Activated CD4-positive, alpha-beta T cell treated with anti-CD3 and anti-CD28 coated beads, Interleukin-2, amount 10 ng/mL, durations not matched to agents 24 days and 14 days (primary cell): ENCODE data around the gene NLRP3. TPM values are rescaled to one million over a fixed set of nuclear protein-coding genes. Genes with fewer than 3 reads are reported as not detected.
"Not testable (repeated sequence)": the region's sequence is repeated elsewhere in the genome, so short reads cannot be mapped to it uniquely, and the experiment has no call there.

Source experiments
- DNase-seq: peaks from one replicate; pipeline ENCODE4 v3.0.0; 2022
- H3K27ac Mint-ChIP-seq: one replicate; pipeline ENCODE4 v1.8.0; 2022; ENCODE audit warnings: mild to moderate bottlenecking, mixed read lengths
- H3K27me3 Mint-ChIP-seq: one replicate; pipeline ENCODE4 v1.8.0; 2022; ENCODE audit warnings: mixed read lengths
- H3K36me3 Mint-ChIP-seq: one replicate; pipeline ENCODE4 v1.8.0; 2022; ENCODE audit warnings: low read depth, mild to moderate bottlenecking, mixed read lengths
- H3K4me1 Mint-ChIP-seq: one replicate; pipeline ENCODE4 v1.8.0; 2021; ENCODE audit warnings: mixed read lengths
- H3K4me3 Mint-ChIP-seq: one replicate; pipeline ENCODE4 v1.8.0; 2022; ENCODE audit warnings: mild to moderate bottlenecking, moderate library complexity, mixed read lengths
- H3K9me3 Mint-ChIP-seq: one replicate; pipeline ENCODE4 v1.8.0; 2021; ENCODE audit warnings: mixed read lengths
- intact Hi-C: fragments of 100-400 bp; cut with micrococcal nuclease; formaldehyde crosslinking; loops from one replicate; pipeline ENCODE4 v1.15.1; 2023
- total RNA-seq: library from RNA; stranded (reverse); gene quantifications from 2 replicates; pipeline ENCODE4 v1.2.3, GENCODE V29; 2022

Gene NLRP3
- total RNA-seq, 1 donor from 2014 or later: 0.16 TPM

DNA sequence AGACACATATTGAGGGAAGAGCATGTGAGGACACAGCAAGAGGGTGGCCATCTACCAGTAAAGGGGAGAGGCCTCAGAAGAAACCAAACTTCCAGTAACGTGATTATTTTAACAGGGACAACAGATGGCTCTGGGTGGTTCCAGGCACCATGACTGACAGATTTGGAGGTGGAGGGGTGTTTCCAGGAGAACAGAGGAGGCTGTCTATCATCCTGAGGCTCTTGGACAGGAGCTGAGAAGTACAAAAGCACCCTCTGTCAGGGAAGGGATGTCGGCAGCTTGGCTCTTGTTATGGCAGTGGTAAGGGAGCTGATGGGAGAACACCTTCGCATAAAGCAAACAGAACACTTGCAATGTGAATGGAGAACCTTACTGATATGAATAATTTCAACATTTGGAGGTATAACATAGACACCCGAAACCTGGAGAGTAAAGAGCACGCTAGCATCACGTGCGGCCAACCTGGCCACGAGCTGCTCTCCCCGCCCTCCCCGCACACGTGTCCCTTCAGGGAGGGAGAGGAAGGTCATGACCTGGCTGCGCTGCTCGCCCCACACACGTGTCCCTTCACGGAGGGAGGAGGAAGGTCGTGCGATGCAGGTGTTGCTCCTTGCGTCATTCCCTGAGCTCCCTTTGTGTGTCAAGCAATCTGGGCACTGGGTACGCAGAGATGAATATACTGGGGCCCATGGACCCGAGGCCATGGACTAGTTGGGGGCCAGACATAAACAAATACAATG is 37.5 kb upstream of the NLRP3 start:
- no peak overlapping the region for H3K4me3 Mint-ChIP-seq
- peaks cover 17% of the 10 kb centered on the region for H3K27me3 Mint-ChIP-seq
- intact Hi-C loops: no loop called here

DNA sequence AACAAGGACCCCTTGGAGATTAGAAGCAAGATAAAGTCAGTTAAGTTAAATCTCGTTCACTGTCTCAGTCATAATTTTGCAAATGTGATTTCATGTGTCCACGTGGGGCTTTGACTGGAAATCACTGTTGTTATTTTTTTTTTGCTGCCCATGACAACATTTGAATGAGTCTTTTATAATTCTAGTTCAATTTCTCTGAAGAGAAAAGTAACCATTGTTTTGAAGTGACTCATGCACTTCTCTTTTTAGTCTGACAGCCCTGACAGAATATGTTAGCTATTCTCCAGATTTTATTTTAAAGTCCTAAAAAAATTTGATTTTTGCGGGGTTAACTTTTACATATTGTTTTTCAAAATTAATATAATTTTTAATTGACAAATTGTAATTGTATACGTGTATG is 30.7 kb upstream of the NLRP3 start:
- H3K36me3 Mint-ChIP-seq: no peaks in the 10 kb centered on the region
- H3K27me3 Mint-ChIP-seq: peaks cover 18% of the 10 kb centered on the region
- H3K9me3 Mint-ChIP-seq: no peaks in the 10 kb centered on the region
- no peak overlapping the region for H3K4me3 Mint-ChIP-seq
- peaks cover 14% of the 10 kb centered on the region for H3K4me1 Mint-ChIP-seq
- no peak overlapping the region for H3K27ac Mint-ChIP-seq
- intact Hi-C loops: no loop called here
- DNase-seq: no peak

More for the DNA sequence above, 37.5 kb upstream of the NLRP3 start:
- peaks cover 3% of the 10 kb centered on the region for H3K4me1 Mint-ChIP-seq
- no peak overlapping the region for H3K27ac Mint-ChIP-seq
- no peaks in the 10 kb centered on the region for H3K9me3 Mint-ChIP-seq
- no peak for DNase-seq
- no peaks in the 10 kb centered on the region for H3K36me3 Mint-ChIP-seq

DNA sequence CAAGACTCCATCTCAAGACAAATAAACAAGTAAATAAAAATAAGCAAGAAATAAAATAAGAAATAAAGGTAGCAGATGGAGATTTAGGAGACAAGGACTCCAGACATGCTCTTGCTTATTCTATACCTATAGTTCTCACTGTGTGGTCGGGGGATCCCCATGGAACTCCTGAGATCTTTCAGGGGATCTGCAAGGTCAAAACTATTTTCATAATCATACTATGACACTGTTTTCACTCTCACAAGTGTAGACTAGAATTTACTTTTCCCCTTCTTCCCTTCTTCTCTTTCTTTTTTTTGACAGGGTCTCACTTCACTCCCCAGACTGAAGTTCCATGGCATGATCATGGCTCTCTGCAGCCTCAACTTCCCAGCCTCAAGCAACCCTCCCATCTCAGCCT is 29.8 kb upstream of the NLRP3 start:
- Mint-ChIP-seq H3K36me3 (no peaks in the 10 kb centered on the region), H3K4me1 (peaks cover 18% of the 10 kb centered on the region), H3K9me3 (no peaks in the 10 kb centered on the region), H3K27ac (no peak overlapping the region), H3K27me3 (peaks cover 19% of the 10 kb centered on the region), H3K4me3 (no peak overlapping the region)
- intact Hi-C loops: no loop called here
- no peak for DNase-seq

DNA sequence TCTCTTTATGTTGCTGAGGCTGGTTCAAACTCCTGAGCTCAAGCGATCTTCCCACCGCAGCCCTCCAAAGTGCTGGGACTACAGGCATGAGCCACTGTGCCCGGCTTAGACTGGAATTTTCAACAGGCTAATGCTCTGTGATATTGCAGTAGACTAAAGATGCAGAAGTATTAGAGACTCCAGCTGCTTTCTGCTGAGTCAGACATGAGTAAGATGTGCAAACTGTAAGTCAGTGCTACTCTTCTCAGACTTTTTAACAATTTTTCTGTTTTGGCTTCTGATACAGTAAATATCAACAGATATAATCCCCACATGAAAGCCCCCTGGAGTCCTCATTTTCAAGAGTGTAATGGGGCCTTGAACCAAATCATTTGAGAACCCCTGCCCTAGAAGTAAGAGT is 29.3 kb upstream of the NLRP3 start:
- H3K9me3 Mint-ChIP-seq: no peaks in the 10 kb centered on the region
- H3K27ac Mint-ChIP-seq: no peak overlapping the region
- H3K4me1 Mint-ChIP-seq: peaks cover 18% of the 10 kb centered on the region
- no peaks in the 10 kb centered on the region for H3K36me3 Mint-ChIP-seq
- no peak overlapping the region for H3K4me3 Mint-ChIP-seq
- DNase-seq: no peak
- intact Hi-C loops: no loop called here
- peaks cover 21% of the 10 kb centered on the region for H3K27me3 Mint-ChIP-seq

DNA sequence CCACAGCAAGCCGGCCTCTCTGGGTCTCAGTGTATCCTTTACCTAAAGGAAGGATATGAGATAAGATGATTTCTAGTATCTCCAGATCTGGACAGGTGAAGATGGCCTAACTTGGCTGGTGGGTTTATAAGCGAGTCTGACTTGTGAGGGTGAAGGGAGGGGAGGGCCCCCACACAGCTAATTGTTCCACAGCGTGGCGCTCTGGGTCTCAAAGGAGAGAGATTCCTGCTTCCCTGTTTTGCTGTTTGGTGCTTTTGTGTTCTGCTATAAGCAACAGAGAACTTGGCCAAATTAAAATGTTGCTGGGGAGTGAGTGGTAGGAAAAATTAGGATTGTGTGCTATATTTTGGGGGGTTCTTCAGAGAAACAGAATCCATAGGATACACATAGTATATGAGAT is 28.9 kb upstream of the NLRP3 start:
- H3K9me3 Mint-ChIP-seq: no peaks in the 10 kb centered on the region
- no peak for DNase-seq
- H3K4me3 Mint-ChIP-seq: no peak overlapping the region
- intact Hi-C loops: no loop called here
- peaks cover under 1% of the 10 kb centered on the region for H3K36me3 Mint-ChIP-seq
- peaks cover 19% of the 10 kb centered on the region for H3K4me1 Mint-ChIP-seq
- no peak overlapping the region for H3K27ac Mint-ChIP-seq
- peaks cover 25% of the 10 kb centered on the region for H3K27me3 Mint-ChIP-seq

DNA sequence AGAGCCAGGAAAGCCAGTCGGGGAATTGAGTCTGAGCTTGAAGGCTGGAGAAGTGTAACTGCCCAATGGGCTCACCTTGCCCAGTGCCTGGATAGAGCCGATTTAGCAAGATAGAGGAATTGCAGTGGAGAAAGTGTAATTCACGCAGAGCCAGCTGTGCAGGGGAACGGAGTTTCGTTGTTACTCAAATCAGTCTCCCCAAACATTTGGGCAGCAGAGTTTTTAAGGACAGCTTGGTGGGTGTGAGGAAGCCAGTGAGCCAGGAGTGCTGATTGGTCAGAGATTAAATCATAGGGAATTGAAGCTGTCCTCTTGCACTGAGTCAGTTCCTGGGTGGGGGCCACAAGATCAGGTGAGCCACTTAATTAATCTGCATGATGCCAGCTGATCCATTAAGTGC is 28.4 kb upstream of the NLRP3 start:
- Mint-ChIP-seq H3K9me3 (no peaks in the 10 kb centered on the region), H3K27me3 (peaks cover 27% of the 10 kb centered on the region), H3K4me1 (peaks cover 19% of the 10 kb centered on the region), H3K4me3 (no peak overlapping the region), H3K27ac (no peak overlapping the region), H3K36me3 (peaks cover 2% of the 10 kb centered on the region)
- no peak for DNase-seq
- intact Hi-C loops: no loop called here

DNA sequence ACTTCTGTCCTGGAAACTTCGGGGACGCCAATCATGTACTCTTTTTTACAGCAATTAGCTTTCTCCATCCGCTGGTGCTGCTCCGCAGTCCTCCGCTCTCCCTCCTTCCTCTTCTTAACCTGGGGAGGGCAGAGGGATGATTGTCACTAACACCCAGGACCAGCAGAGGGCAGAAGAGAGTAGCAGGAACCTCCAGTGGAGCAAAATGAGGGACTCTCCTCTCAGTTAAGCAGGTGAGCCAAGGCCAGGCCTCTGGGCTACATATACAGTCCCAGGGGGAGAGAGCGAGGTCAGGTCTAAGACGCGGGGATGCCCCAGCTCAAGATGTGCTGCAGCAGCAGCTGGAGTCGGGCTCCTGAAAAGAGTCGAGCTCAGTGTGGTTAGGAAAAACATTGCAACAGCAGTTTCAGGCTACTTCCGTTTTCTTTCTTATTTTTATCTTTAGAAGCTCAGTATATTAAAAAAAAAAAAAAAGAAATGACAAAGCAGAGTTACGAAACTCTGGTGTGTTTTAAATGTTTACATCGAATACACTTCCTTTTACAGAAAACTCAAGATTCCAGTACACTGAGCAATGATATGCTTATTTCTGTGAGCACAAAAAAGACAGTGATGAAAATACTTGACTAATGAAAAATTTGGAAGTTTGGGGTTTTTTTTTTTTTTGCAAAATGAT is 25.7 kb upstream of the NLRP3 start:
- peaks cover 11% of the 10 kb centered on the region for H3K4me1 Mint-ChIP-seq

DNA sequence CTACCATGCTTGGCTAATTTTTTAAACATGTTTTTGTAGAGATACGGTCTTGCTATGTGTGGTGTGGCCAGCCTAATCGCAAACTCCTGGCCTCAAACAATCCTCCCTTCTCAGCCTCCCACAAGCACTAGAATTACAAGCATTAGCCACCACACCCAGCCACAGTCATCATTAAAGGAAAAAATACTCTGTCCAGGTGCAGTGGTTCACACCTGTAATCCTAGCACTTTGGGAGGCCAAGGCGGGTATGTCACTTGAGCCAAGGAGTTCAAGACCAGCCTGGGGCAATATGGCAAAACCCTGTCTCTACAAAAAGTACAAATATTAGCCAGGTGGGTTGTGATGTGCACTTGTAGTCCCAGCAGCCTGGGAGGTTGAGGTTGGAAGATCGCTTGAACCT is 25.0 kb upstream of the NLRP3 start:
- peaks cover 11% of the 10 kb centered on the region for H3K4me1 Mint-ChIP-seq
- peaks cover 2% of the 10 kb centered on the region for H3K36me3 Mint-ChIP-seq
- peaks cover 39% of the 10 kb centered on the region for H3K27me3 Mint-ChIP-seq
- H3K27ac Mint-ChIP-seq: no peak overlapping the region
- no peak overlapping the region for H3K4me3 Mint-ChIP-seq
- H3K9me3 Mint-ChIP-seq: no peaks in the 10 kb centered on the region
- DNase-seq: no peak
- intact Hi-C loops: loop anchor here (1.0 to 2.0 kb wide), 4 partner anchors 18 to 185 kb away; no protein-coding TSS in a partner anchor

More for the DNA sequence above, 25.7 kb upstream of the NLRP3 start:
- DNase-seq: peak; percentile 95
- peaks cover 39% of the 10 kb centered on the region for H3K27me3 Mint-ChIP-seq
- H3K27ac Mint-ChIP-seq: peak overlapping the region; percentile 69
- no peaks in the 10 kb centered on the region for H3K9me3 Mint-ChIP-seq
- peaks cover 2% of the 10 kb centered on the region for H3K36me3 Mint-ChIP-seq
- intact Hi-C loops: loop anchor here (1.0 to 2.0 kb wide), 4 partner anchors 17 to 186 kb away; no protein-coding TSS in a partner anchor
- peak overlapping the region; percentile 62 for H3K4me3 Mint-ChIP-seq

DNA sequence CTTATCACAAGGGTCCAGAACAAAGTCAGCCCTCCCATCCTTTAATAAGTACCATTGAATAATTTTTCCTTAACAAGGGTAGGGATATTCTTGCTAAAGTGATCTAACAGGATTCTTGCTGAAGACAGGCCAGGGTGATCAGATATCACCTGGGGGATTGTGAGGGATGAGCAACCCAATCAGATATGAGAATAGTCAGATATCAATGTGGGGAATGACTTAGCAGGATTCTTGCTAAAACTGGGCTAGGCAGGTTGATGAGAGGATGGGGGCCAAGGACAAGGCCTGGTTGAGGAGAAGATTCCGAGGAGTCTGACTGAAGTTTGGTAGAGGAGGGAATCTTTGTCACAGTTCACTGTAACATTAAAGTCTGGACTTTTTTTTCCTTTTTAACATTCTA is 23.9 kb upstream of the NLRP3 start:
- Mint-ChIP-seq H3K4me1 (peaks cover 9% of the 10 kb centered on the region), H3K27ac (no peak overlapping the region), H3K9me3 (no peaks in the 10 kb centered on the region), H3K4me3 (no peak overlapping the region), H3K36me3 (peaks cover 2% of the 10 kb centered on the region), H3K27me3 (peaks cover 37% of the 10 kb centered on the region)
- intact Hi-C loops: no loop called here
- no peak for DNase-seq

DNA sequence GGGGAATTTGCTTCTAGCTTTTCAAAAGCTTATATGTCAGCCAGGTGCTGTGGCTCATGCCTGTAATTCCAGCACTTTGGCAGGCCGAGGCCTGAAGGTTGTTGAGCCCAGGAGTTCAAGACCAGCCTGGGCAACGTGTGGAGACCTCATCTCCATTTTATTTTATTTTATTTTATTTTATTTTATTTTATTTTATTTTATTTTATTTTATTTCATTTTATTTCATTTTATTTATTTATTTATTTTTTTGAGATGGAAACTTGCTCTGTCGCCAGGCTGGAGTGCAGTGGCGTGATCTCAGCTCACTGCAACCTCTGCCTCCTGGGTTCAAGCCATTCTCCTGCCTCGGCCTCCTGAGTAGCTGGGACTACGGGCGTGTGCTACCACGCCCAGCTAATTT is 20.9 kb upstream of the NLRP3 start:
- H3K4me3 Mint-ChIP-seq, intact Hi-C loops: not testable (repeated sequence)

DNA sequence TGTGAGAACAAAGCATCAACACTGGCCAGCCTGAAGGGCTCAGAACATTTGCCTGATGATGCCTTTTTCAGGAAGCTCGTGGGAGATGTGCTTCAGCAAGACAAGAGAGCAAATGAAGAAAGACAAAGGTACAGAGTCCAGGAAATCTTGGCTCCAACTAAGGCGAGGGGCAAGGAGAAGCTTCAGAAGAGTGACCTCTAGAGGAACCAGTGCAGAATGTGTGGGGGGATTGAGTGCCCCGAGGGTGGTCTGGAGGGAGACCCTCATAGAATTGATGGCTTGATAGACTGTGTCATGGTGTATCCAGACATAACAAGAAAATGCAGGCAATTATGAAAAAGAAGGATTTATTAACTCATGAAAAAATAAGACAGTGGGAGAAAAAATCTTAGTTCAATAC is 15.3 kb upstream of the NLRP3 start:
- DNase-seq: no peak
- no peaks in the 10 kb centered on the region for H3K4me1 Mint-ChIP-seq
- no peaks in the 10 kb centered on the region for H3K9me3 Mint-ChIP-seq
- H3K27me3 Mint-ChIP-seq: peaks cover 53% of the 10 kb centered on the region
- H3K27ac Mint-ChIP-seq: no peak overlapping the region
- H3K36me3 Mint-ChIP-seq: no peaks in the 10 kb centered on the region
- no peak overlapping the region for H3K4me3 Mint-ChIP-seq
- intact Hi-C loops: loop anchor here (10.0 kb wide), 1 partner anchor 504 kb away; no protein-coding TSS in a partner anchor

More for the DNA sequence above, 20.9 kb upstream of the NLRP3 start:
- not testable (repeated sequence) for DNase-seq, H3K4me1 Mint-ChIP-seq, H3K27ac Mint-ChIP-seq, H3K9me3 Mint-ChIP-seq, H3K36me3 Mint-ChIP-seq
- peaks cover 42% of the 10 kb centered on the region for H3K27me3 Mint-ChIP-seq

DNA sequence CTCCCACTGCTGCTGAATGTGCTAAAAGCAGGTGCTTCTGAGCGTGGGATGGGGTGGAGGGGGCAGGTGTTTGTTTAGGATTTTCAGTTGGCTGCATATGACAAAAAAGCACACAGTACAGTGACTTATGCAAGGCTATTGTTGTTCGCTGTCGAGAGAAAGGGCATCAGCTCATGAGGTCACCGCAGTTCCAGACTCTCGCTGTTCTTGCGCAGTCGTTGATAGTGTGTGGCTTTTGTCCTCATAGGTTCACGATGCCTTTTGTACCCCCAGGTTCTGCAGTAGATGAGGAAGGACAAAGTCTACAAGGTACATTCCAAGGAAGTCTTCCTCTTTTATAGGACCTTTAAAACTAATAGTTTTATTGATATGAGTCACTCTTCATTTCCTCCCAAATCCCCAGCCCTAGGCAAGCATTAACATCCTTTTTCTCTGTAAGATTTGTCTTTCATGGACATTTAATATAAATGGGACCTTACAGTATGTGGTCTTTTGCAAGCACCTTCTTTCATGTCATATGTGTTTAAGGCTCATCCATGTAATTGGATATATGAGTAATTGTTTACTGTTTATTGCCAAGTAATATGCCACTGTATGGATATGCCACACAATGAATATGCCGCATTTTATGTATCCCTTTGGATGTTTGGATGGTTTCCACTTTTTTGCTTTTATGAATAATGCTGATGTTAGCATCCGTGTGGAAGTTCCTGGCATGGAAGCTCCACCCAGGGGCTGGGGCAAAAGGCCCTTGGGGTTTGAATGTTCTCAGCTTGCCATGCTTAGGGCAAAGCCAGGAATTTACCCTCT is 14.5 kb upstream of the NLRP3 start:
- Mint-ChIP-seq H3K4me1 (peaks cover under 1% of the 10 kb centered on the region), H3K4me3 (no peak overlapping the region), H3K9me3 (no peaks in the 10 kb centered on the region), H3K36me3 (no peaks in the 10 kb centered on the region), H3K27me3 (peaks cover 53% of the 10 kb centered on the region), H3K27ac (no peak overlapping the region)
- intact Hi-C loops: loop anchor here (10.0 kb wide), 1 partner anchor 503 kb away; no protein-coding TSS in a partner anchor
- no peak for DNase-seq

DNA sequence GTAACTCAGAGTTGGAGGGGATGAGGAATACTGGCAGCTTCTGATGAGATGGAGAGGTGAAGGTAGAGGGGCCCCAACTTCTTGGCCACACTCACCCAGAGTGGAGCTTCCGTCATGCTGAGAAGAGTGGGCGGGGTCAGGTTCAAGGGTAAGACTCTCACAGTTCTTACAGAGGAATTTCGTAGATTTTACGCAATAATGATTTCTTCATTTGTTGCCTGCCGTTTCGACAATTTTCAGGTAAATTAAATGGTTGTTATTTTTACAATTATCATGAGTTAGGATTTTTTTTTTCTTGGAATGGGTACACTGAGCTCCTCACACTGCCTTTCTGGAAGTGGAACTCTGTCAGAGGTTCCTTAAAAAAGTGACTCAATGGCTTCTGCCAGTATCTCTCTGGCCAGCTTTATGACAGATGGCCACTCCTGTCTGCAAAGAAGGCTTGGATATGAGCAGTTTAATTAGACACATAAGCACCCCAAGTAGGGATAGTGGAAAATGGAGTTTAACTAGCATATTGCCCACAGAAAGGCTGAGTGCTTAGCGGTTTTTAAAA is 13.8 kb upstream of the NLRP3 start:
- Mint-ChIP-seq H3K9me3 (no peaks in the 10 kb centered on the region), H3K36me3 (no peaks in the 10 kb centered on the region), H3K27me3 (peaks cover 55% of the 10 kb centered on the region), H3K27ac (no peak overlapping the region), H3K4me1 (peaks cover 7% of the 10 kb centered on the region), H3K4me3 (no peak overlapping the region)
- no peak for DNase-seq
- intact Hi-C loops: loop anchor here (10.0 kb wide), 1 partner anchor 503 kb away; no protein-coding TSS in a partner anchor
